NT2/D1 (cell line): ENCODE data around the gene AK8.

Experiments
- SUZ12 ChIP-seq: IDR thresholded peaks from 2 replicates; pipeline ENCODE4 v1.6.1; 2011; ENCODE audit not compliant: insufficient read length, insufficient read depth; ENCODE audit errors: extremely low read depth
- YY1 ChIP-seq: IDR thresholded peaks from 2 replicates; pipeline ENCODE4 v1.6.1; 2011; ENCODE audit not compliant: insufficient read length, insufficient read depth
- ZNF274 ChIP-seq: IDR thresholded peaks from 2 replicates; pipeline ENCODE4 v1.6.1; 2011; ENCODE audit warnings: mild to moderate bottlenecking, low read depth, low read length

DNA sequence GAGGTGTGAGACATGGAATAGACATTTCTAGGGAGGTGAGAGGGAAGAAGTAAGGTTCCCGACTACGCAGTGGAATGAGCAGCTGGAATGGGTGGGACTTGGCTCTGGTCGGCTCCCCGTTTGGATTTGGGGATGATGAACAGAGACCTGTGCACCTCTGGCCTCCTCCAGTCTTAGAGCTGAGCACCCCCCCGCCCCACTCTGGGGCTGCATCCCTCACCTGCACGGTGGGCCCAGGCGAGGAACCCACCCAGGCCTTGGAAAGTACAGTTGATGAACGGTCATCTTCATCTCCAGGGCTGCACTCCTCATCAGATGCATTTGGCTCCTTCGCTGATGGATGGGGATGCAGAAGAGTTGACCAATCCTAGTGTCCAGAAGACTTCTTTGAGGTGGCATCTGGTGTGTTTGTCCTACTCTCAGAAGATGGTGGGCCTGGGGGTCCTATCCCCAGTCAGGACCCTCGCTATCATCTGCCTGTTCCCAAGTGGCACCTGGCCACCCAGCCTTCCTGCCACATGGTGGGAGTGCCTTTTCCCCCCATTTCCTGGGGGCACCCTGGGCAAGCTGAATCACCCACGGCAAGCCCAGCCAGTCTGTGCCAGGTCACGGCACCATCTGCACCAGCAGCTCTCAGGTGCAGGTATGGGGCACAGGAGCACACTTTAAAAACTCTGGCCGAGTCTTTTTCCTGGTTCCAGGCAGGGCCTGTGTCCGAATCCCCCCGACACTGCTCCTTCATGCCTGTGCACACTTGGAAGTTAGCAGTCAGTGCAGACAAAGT lies 137.4 kb downstream of the AK8 start:
- TF ChIP-seq ZNF274 (no peak), YY1 (no peak), SUZ12 (no peak)
